GM12892 (cell line): ENCODE measurements around the gene TSPAN33.
"Not testable (repeated sequence)": the region's sequence is repeated elsewhere in the genome, so short reads cannot be mapped to it uniquely, and the experiment has no call there.

ENCODE experiments used
- DNase-seq: peaks from one replicate; pipeline ENCODE4 v3.0.0; 2011; ENCODE audit not compliant: insufficient read length
- FAIRE-seq: peaks from 2 replicates; lab custom pipeline; 2011; peaks lifted over from hg19 to GRCh38; lab: Jason Lieb, UNC
- POLR2A ChIP-seq: IDR thresholded peaks from 2 replicates; pipeline ENCODE4 v1.6.1; 2011; ENCODE audit warnings: low read depth, low read length, control low read depth
- POLR2AphosphoS5 ChIP-seq: IDR thresholded peaks from 2 replicates; pipeline ENCODE4 v1.6.1; 2011; ENCODE audit warnings: low read depth, low read length, control low read depth
- TAF1 ChIP-seq: IDR thresholded peaks from 2 replicates; pipeline ENCODE4 v1.6.1; 2011; ENCODE audit warnings: low read depth, mild to moderate bottlenecking, control low read depth, low read length, borderline replicate concordance

Gene TSPAN33

DNA sequence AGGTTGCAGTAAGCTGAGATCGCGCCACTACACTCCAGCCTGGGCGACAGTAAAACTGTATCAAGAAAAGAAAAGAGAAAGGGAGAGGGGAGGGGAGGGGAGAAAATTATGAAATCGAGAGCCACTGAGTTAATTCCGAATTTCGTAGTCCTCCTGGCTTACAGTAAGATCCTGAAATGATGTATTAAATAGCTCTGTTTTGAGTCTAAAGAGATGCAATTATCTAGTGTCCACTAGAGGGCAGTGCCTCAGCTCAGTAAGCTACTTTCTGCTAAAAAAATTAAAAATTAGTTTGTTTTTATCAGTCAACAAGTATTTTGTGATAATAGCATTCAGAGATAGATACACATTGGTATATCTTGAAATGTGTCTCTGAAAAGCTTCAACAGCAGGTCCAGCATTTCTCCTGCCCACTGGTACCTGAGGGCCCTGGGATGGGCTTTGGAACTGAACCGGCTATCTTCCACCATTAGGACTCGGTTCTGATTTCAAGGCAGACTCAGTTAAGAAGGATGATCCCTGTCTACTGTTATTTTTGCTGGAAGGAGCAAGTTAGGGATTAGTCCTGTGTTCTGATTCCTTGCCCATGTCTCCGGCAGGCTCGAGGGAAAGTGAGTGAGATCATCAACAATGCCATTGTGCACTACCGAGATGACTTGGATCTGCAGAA, 19.5 kb downstream of the TSPAN33 start:
- TF ChIP-seq POLR2A (no peak), POLR2AphosphoS5 (no peak), TAF1 (no peak)
- FAIRE-seq (peak; percentile 76), DNase-seq (no peak)

DNA sequence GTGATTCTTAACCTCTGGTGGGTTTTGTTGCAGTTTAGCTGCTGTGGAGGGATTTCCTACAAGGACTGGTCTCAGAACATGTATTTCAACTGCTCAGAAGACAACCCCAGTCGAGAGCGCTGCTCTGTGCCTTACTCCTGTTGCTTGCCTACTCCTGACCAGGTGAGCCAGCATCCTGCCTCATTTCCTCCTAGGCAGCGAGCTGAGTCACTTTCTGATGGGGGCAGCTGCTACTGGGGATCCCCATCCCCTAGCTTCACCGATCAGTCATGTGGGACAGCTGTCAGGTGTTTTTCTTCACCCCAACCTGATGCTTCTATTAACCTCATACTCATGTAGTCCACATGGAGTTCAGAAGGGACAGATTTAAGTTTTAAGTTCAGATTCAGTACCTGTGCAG, 22.2 kb downstream of the TSPAN33 start:
- FAIRE-seq (peak; percentile 82), DNase-seq (peak; percentile 56)
- TF ChIP-seq TAF1: no peak
- peak; percentile 65; the same call in 1 of the 2 replicates for TF ChIP-seq POLR2AphosphoS5
- TF ChIP-seq POLR2A: 0 out of 2 replicates have a peak, but pooled peaks have one; percentile 22

DNA sequence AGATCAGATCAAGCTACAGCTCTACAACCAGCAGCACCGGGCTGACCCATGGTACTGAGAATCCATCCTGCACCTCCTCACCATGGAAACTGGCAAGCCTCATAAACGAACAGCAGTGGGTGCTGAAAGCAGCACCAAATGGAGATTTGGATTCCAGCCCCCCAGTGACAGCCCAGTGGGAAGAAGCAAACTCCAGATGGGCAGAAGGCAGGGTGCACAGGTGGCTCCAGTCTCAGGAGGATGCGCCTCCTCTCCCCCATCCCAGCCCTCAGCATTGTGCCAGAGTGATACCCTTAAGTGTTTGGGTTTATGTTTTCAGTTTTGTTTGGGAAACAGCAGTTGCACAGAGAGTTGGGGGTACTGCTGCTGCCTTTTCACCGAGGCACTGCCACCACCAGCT, 23.3 kb downstream of the TSPAN33 start:
- DNase-seq (no peak), FAIRE-seq (no peak)
- no peak for TF ChIP-seq POLR2A
- TF ChIP-seq TAF1: no peak
- TF ChIP-seq POLR2AphosphoS5: no peak

GRCh38 chr7:129168231-129169021, 23.9 kb downstream of the TSPAN33 start:
- no peak for FAIRE-seq
- TF ChIP-seq POLR2A (no peak), POLR2AphosphoS5 (no peak; the same call in 1 of the 2 replicates), TAF1 (no peak)
- no peak for DNase-seq

DNA sequence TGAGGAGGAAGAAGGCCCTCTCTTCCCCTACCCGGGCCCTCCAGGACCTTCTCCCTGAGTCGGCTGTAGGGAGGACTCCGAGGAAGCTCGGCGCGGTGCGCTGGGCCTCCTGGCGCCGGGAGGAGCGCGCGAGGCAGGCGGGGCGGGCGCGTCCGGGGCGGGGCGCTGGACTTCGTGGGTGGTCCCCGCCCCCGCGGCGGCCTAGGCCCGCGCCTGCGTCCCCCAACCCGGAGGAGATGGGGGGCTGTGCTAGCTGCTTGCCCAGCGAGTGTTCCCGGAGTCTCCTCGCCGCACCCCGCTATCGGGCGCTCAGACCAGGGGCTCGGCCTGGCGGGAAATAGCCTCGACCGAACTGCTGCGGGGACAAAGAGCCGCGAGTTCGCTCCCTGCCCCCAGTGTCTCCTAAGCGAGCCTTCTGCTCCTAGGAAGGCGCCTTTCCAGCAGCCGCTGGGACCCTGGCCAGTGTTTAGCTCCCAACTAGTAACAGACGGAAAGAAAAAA, 24.7 kb downstream of the TSPAN33 start:
- FAIRE-seq (peak; percentile 17), DNase-seq (no peak)
- 0 out of 2 replicates have a peak, but pooled peaks have one; percentile 3 for TF ChIP-seq POLR2AphosphoS5
- TF ChIP-seq TAF1: no peak

- FAIRE-seq: peak; percentile 87
- no peak for DNase-seq
- no peak for TF ChIP-seq POLR2AphosphoS5
- no peak for TF ChIP-seq TAF1
- no peak for TF ChIP-seq POLR2A
Measured at GRCh38 chr7:129169686-129170440, 25.4 kb downstream of the TSPAN33 start.

GRCh38 chr7:129170441-129171021, 26.0 kb downstream of the TSPAN33 start:
- no peak for DNase-seq
- TF ChIP-seq POLR2AphosphoS5 (no peak), TAF1 (no peak), POLR2A (no peak)
- FAIRE-seq: peak; percentile 21

DNA sequence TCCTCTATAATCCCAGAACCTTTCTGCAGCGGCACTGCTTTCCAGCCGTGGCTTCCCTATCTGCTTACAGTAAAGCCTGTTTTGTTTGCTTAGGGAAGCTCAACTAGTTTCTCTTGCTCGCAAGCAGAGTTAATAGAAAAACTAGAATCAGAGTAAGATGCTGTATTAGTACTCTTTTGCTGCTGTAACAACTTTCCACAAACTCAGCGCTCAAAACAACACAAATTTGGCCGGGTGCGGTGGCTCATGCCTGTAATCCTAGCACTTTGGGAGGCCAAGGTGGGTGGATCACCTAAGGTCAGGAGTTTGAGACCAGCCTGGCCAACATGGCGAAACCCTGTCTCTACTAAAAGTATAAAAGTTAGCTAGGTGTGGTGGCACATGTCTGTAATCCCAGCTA, 29.4 kb downstream of the TSPAN33 start:
- not testable (repeated sequence) for DNase-seq, FAIRE-seq

DNA sequence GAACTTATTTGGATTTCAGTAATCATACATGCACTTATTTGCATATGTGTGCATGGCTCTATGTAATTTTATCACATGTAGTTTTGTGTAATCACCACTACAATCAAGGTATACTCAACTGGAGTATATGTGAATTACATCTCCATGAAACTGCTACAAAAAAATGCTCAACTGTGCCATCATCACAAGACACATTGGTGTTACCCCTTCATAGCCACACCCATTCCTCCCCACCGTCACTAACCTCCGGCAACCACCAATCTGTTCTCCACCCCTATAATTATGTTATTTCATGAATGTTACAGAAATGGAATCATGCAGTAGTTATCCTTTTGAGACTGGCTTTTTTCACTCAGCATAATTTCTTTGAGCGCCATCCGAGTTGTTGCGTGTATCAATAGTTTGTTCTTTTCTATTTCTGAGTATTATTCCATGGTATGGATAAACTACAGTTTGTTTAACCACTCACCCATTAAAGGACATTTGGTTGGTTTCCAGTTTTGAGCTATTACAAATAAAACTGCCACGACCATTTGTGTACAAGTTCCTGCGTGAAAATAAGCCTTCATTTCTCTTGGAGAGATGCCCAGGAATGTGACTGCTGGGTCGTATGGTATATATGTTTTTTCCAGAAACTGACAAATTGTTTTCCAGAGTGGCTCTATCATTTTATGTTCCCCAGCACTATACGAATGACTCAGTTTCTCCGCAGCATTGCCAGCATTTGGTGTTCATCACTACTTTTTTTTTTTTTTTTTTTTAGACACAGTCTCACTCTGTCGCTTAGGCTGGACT, 32.6 kb downstream of the TSPAN33 start:
- no peak for TF ChIP-seq TAF1
- FAIRE-seq: no peak
- no peak for DNase-seq

DNA sequence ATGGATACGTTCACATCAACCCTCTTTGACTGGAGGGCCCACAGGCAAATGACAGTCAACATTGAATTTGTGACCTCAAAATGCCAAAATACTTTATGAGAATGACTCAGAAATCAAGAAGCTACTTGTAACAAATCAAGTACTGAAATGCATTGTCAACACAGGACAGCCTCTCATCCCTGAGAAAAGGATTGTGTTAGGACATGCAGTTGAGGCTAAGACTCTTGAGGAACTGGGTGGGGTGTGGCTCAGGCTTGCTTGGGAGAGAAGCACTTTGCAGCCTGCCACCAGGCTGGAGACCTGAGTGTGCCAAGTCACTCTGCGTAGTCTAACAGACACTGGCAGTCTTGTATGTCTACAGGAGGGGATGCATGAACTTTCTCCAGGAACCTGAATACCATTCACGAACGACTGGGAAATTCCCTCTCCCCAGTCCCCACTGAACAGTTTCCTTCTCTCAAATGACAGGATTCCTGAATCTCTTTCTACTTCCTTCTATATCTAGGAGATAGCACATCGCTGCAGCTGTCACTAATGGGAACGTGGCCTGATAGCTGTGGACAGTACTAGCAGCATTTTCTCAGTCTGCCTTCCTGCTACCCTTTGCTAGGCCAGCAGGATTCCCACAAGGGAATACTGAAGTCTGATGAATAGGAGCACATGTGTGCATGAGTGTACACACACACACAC, 40.6 kb downstream of the TSPAN33 start:
- no peak for TF ChIP-seq POLR2AphosphoS5
- no peak for TF ChIP-seq TAF1
- no peak for TF ChIP-seq POLR2A
- DNase-seq (no peak), FAIRE-seq (no peak)
